ENCODE results near the gene TGFBR3. TPM values are rescaled to one million over a fixed set of nuclear protein-coding genes. Genes with fewer than 3 reads are reported as not detected.

Gene TGFBR3
- total and polyA plus RNA-seq, 9 of the 15 experiments (the other 6 are each of a cell fraction or from before 2014, with no cell fraction given), result 3.6 to 32.4 (median 15.6) TPM

DNA sequence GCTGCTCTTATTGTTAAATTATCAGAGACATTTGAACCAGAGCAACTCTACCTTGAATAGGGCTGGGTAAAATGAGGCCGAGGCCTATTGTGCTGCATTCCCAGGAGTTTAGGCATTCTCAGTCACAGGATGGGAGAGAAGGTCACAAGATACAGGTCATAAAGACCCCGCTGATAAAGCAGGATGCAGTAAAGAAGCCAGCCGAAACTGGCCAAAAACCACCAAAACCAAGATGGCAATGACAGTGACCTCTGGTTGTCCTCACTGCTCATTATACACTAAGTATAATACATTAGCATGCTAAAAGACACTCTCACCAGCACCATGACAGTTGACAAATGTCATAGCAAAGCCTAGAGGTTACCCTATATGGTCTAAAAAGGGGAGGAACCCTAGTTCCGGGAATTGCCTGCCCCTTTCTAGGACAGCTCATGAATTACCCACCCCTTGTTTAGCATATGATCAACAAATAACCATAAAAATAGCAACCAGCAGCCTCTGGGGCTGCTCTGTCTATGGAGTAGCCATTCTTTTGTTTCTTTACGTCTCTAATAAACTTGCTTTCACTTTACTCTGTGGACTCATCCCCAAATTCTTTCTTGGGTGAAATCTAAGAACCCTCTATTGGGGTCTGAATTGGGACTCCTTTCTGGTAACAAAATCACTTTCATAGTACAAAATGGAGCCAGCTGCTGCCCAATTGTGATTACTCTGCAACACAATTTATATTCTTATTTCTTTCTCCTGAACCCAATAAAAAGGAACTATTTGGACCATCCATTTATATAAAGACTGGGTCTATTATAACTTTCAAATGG, 179.6 kb downstream of the TGFBR3 start (continued):
- TF ChIP-seq, protein P1, sequence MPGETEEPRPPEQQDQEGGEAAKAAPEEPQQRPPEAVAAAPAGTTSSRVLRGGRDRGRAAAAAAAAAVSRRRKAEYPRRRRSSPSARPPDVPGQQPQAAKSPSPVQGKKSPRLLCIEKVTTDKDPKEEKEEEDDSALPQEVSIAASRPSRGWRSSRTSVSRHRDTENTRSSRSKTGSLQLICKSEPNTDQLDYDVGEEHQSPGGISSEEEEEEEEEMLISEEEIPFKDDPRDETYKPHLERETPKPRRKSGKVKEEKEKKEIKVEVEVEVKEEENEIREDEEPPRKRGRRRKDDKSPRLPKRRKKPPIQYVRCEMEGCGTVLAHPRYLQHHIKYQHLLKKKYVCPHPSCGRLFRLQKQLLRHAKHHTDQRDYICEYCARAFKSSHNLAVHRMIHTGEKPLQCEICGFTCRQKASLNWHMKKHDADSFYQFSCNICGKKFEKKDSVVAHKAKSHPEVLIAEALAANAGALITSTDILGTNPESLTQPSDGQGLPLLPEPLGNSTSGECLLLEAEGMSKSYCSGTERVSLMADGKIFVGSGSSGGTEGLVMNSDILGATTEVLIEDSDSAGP (CRISPR knock-in tag; IDR thresholded peaks at IDR 0.05), result no peak
- peak; percentile 32; the same call in 1 of the 2 replicates for TF ChIP-seq ZNF143 (CRISPR knock-in tag; IDR thresholded peaks at IDR 0.05)
- no peak for TF ChIP-seq ZNF121 (CRISPR knock-in tag; conservative IDR thresholded peaks at IDR 0.05)
- no peak for TF ChIP-seq CBX8 (IDR thresholded peaks at IDR 0.05; ENCODE audit: borderline replicate concordance, extremely low read depth, low read depth, low read length, poor library complexity, severe bottlenecking)
- no peak for TF ChIP-seq POLR2AphosphoS2 (IDR thresholded peaks at IDR 0.05; ENCODE audit: low read length)
- TF ChIP-seq SNIP1 (IDR thresholded peaks at IDR 0.05; ENCODE audit: low read depth), result no peak
- no peak for TF ChIP-seq SMARCB1 (IDR thresholded peaks at IDR 0.05; ENCODE audit: insufficient read length, low read depth)
- TF ChIP-seq ZNF699 (CRISPR knock-in tag; IDR thresholded peaks at IDR 0.05; ENCODE audit: insufficient replicate concordance), result no peak
- TF ChIP-seq SIX5 (IDR thresholded peaks at IDR 0.05; ENCODE audit: borderline replicate concordance in 1 of 2, insufficient read depth in 1 of 2, low read depth in 1 of 2, low read length in 2 of 2), result no peak
- no peak for TF ChIP-seq COPS2 (conservative IDR thresholded peaks at IDR 0.05)
- TF ChIP-seq, protein P2, sequence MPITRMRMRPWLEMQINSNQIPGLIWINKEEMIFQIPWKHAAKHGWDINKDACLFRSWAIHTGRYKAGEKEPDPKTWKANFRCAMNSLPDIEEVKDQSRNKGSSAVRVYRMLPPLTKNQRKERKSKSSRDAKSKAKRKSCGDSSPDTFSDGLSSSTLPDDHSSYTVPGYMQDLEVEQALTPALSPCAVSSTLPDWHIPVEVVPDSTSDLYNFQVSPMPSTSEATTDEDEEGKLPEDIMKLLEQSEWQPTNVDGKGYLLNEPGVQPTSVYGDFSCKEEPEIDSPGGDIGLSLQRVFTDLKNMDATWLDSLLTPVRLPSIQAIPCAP (CRISPR knock-in tag; IDR thresholded peaks at IDR 0.05; ENCODE audit: borderline replicate concordance), result no peak
- TF ChIP-seq ZNF778 (CRISPR knock-in tag; IDR thresholded peaks at IDR 0.05), result no peak
- TF ChIP-seq, protein P3, sequence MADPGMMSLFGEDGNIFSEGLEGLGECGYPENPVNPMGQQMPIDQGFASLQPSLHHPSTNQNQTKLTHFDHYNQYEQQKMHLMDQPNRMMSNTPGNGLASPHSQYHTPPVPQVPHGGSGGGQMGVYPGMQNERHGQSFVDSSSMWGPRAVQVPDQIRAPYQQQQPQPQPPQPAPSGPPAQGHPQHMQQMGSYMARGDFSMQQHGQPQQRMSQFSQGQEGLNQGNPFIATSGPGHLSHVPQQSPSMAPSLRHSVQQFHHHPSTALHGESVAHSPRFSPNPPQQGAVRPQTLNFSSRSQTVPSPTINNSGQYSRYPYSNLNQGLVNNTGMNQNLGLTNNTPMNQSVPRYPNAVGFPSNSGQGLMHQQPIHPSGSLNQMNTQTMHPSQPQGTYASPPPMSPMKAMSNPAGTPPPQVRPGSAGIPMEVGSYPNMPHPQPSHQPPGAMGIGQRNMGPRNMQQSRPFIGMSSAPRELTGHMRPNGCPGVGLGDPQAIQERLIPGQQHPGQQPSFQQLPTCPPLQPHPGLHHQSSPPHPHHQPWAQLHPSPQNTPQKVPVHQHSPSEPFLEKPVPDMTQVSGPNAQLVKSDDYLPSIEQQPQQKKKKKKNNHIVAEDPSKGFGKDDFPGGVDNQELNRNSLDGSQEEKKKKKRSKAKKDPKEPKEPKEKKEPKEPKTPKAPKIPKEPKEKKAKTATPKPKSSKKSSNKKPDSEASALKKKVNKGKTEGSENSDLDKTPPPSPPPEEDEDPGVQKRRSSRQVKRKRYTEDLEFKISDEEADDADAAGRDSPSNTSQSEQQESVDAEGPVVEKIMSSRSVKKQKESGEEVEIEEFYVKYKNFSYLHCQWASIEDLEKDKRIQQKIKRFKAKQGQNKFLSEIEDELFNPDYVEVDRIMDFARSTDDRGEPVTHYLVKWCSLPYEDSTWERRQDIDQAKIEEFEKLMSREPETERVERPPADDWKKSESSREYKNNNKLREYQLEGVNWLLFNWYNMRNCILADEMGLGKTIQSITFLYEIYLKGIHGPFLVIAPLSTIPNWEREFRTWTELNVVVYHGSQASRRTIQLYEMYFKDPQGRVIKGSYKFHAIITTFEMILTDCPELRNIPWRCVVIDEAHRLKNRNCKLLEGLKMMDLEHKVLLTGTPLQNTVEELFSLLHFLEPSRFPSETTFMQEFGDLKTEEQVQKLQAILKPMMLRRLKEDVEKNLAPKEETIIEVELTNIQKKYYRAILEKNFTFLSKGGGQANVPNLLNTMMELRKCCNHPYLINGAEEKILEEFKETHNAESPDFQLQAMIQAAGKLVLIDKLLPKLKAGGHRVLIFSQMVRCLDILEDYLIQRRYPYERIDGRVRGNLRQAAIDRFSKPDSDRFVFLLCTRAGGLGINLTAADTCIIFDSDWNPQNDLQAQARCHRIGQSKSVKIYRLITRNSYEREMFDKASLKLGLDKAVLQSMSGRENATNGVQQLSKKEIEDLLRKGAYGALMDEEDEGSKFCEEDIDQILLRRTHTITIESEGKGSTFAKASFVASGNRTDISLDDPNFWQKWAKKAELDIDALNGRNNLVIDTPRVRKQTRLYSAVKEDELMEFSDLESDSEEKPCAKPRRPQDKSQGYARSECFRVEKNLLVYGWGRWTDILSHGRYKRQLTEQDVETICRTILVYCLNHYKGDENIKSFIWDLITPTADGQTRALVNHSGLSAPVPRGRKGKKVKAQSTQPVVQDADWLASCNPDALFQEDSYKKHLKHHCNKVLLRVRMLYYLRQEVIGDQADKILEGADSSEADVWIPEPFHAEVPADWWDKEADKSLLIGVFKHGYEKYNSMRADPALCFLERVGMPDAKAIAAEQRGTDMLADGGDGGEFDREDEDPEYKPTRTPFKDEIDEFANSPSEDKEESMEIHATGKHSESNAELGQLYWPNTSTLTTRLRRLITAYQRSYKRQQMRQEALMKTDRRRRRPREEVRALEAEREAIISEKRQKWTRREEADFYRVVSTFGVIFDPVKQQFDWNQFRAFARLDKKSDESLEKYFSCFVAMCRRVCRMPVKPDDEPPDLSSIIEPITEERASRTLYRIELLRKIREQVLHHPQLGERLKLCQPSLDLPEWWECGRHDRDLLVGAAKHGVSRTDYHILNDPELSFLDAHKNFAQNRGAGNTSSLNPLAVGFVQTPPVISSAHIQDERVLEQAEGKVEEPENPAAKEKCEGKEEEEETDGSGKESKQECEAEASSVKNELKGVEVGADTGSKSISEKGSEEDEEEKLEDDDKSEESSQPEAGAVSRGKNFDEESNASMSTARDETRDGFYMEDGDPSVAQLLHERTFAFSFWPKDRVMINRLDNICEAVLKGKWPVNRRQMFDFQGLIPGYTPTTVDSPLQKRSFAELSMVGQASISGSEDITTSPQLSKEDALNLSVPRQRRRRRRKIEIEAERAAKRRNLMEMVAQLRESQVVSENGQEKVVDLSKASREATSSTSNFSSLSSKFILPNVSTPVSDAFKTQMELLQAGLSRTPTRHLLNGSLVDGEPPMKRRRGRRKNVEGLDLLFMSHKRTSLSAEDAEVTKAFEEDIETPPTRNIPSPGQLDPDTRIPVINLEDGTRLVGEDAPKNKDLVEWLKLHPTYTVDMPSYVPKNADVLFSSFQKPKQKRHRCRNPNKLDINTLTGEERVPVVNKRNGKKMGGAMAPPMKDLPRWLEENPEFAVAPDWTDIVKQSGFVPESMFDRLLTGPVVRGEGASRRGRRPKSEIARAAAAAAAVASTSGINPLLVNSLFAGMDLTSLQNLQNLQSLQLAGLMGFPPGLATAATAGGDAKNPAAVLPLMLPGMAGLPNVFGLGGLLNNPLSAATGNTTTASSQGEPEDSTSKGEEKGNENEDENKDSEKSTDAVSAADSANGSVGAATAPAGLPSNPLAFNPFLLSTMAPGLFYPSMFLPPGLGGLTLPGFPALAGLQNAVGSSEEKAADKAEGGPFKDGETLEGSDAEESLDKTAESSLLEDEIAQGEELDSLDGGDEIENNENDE (IDR thresholded peaks at IDR 0.05; ENCODE audit: low read depth, low read length), result no peak
